Fibroblast of peridontal ligament (primary cell): ENCODE data around the gene NFIA.
A peak's percentile ranks its signal among the peaks of the same experiment; 100 is the strongest.

Source experiments
- DNase-seq: peaks from one replicate; pipeline ENCODE4 v3.0.0-alpha.2; 2010; ENCODE audit errors: extremely low read depth

NFIA gene

GRCh38 chr1:61083807-61084440, 1.6 kb downstream of the NFIA start:
- DNase-seq = no peak

GRCh38 chr1:61084491-61085031, 2.2 kb downstream of the NFIA start:
- no peak for DNase-seq

GRCh38 chr1:61085206-61085982, 3.0 kb downstream of the NFIA start:
- DNase-seq = no peak

GRCh38 chr1:61085983-61086644, 3.8 kb downstream of the NFIA start:
- no peak for DNase-seq

- DNase-seq = no peak
Observed at GRCh38 chr1:61087571-61087970, 5.2 kb downstream of the NFIA start.

GRCh38 chr1:61088163-61088974, 6.0 kb downstream of the NFIA start:
- DNase-seq = no peak

- DNase-seq = no peak
Observed at GRCh38 chr1:61089338-61089737, 7.0 kb downstream of the NFIA start.

- DNase-seq = no peak
Observed at GRCh38 chr1:61089741-61090140, 7.4 kb downstream of the NFIA start.

GRCh38 chr1:61090546-61091202, 8.3 kb downstream of the NFIA start:
- no peak for DNase-seq

GRCh38 chr1:61091455-61091854, 9.1 kb downstream of the NFIA start:
- no peak for DNase-seq

- DNase-seq = no peak
Observed at GRCh38 chr1:61092642-61093041, 10.3 kb downstream of the NFIA start.

- DNase-seq = no peak
Observed at GRCh38 chr1:61093525-61094137, 11.3 kb downstream of the NFIA start.

GRCh38 chr1:61094677-61095469, 12.5 kb downstream of the NFIA start:
- no peak for DNase-seq

GRCh38 chr1:61095470-61095812, 13.1 kb downstream of the NFIA start:
- no peak for DNase-seq

- peak; percentile 77 for DNase-seq
Observed at GRCh38 chr1:61097317-61097716, 15.0 kb downstream of the NFIA start.

GRCh38 chr1:61097722-61098121, 15.4 kb downstream of the NFIA start:
- DNase-seq = no peak

- DNase-seq = no peak
Observed at GRCh38 chr1:61098333-61098732, 16.0 kb downstream of the NFIA start.

- DNase-seq = no peak
Observed at GRCh38 chr1:61098906-61099437, 16.6 kb downstream of the NFIA start.

- no peak for DNase-seq
Observed at GRCh38 chr1:61100578-61100977, 18.2 kb downstream of the NFIA start.

- no peak for DNase-seq
Observed at GRCh38 chr1:61101536-61101935, 19.2 kb downstream of the NFIA start.
